Breast epithelium (tissue), 4 donors: ENCODE results near the gene CRTAP. TPM values are rescaled to one million over a fixed set of nuclear protein-coding genes. Genes with fewer than 3 reads are reported as not detected.

Experiments
- DNase-seq, 2 donors: peaks; one replicate each; pipeline ENCODE4 v3.0.0-alpha.2; 2019; ENCODE audit warnings: low spot score in 2 of 2
- H3K27ac ChIP-seq, 2 donors: fragments of 200-600 bp; sonication (generic) in 1 of 2; one replicate each; pipeline ENCODE4 v1.5.1; 2016 to 2019; ENCODE audit warnings: mild to moderate bottlenecking in 1 of 2
- H3K27me3 ChIP-seq, 2 donors: fragments of 200-600 bp; sonication (generic) in 1 of 2; one replicate each; pipeline versions ENCODE4 v1.5.1 to v1.6.0; 2017 to 2019; ENCODE audit warnings: control low read depth in 1 of 2, mild to moderate bottlenecking in 1 of 2
- H3K36me3 ChIP-seq: fragments of 200-600 bp; one replicate; pipeline ENCODE4 v1.5.1; 2019
- H3K4me1 ChIP-seq, 2 donors: fragments of 200-600 bp; sonication (generic); one replicate each; pipeline ENCODE4 v1.5.1; 2016 to 2019; ENCODE audit warnings: control low read depth in 1 of 2
- H3K4me3 ChIP-seq, 3 donors: fragments of 200-600 bp; sonication (generic); 1 replicate in 2 of 3; 2 replicates in 1 of 3; pipeline ENCODE4 v1.5.1; 2016 to 2019; ENCODE audit warnings: mild to moderate bottlenecking in 3 of 3, moderate library complexity in 2 of 3
- H3K9me3 ChIP-seq, 2 donors: fragments of 200-600 bp; sonication (generic) in 1 of 2; one replicate each; pipeline ENCODE4 v1.5.1; 2016 to 2019; ENCODE audit warnings: control low read depth in 1 of 2
- POLR2A ChIP-seq: fragments of 450-650 bp; IDR thresholded peaks from one replicate; pipeline ENCODE4 v1.6.1; 2016; ENCODE audit warnings: antibody characterized with exemption, mild to moderate bottlenecking, moderate library complexity
- POLR2AphosphoS5 ChIP-seq, 3 donors: sonication (generic); formaldehyde crosslinking; IDR thresholded peaks; one replicate each; pipeline ENCODE4 v1.6.1; 2017; ENCODE audit warnings: antibody characterized with exemption in 3 of 3
- intact Hi-C: fragments of 100-400 bp; cut with DNase I; formaldehyde crosslinking; loops from one replicate; pipeline ENCODE4 v1.15.1; 2023; ENCODE audit warnings: low total_unique reads
- total RNA-seq, 3 donors: library from RNA; depleted of rRNA; stranded (reverse); fragments of >200 nt; gene quantifications; one replicate each; pipeline ENCODE4 v1.1.0, GENCODE V29; 2016
- TF ChIP-seq, protein P1 (sequence below), 3 donors: fragments of 450-650 bp; IDR thresholded peaks; one replicate each; pipeline ENCODE4 v1.5.1; 2016 to 2017; ENCODE audit warnings: antibody characterized with exemption in 3 of 3, mild to moderate bottlenecking in 3 of 3, moderate library complexity in 3 of 3

CRTAP gene
- total RNA-seq, 3 donors from 2014 or later: 158 to 535 (median 180) TPM

GRCh38 chr3:33099109-33099645 lies 14.6 kb upstream of the CRTAP start:
- Histone ChIP-seq H3K4me1 (peaks cover 0 to 3% of the 10 kb centered on the region in 2 donors), H3K27me3 (no peaks in the 10 kb centered on the region), H3K9me3 (no peaks in the 10 kb centered on the region), H3K36me3 (no peaks in the 10 kb centered on the region), H3K4me3 (no peak overlapping the region), H3K27ac (no peak overlapping the region)
- intact Hi-C loops: no loop called here
- TF ChIP-seq POLR2A (no peak), POLR2AphosphoS5 (IDR thresholded peaks at IDR 0.05) (no peak)
- TF ChIP-seq, protein P1, sequence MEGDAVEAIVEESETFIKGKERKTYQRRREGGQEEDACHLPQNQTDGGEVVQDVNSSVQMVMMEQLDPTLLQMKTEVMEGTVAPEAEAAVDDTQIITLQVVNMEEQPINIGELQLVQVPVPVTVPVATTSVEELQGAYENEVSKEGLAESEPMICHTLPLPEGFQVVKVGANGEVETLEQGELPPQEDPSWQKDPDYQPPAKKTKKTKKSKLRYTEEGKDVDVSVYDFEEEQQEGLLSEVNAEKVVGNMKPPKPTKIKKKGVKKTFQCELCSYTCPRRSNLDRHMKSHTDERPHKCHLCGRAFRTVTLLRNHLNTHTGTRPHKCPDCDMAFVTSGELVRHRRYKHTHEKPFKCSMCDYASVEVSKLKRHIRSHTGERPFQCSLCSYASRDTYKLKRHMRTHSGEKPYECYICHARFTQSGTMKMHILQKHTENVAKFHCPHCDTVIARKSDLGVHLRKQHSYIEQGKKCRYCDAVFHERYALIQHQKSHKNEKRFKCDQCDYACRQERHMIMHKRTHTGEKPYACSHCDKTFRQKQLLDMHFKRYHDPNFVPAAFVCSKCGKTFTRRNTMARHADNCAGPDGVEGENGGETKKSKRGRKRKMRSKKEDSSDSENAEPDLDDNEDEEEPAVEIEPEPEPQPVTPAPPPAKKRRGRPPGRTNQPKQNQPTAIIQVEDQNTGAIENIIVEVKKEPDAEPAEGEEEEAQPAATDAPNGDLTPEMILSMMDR (IDR thresholded peaks at IDR 0.05): no peak
- no peak for DNase-seq

GRCh38 chr3:33099701-33100100 lies 14.1 kb upstream of the CRTAP start:
- no peak for TF ChIP-seq POLR2A
- TF ChIP-seq POLR2AphosphoS5 (IDR thresholded peaks at IDR 0.05): no peak
- TF ChIP-seq, protein P1 (IDR thresholded peaks at IDR 0.05): no peak
- Histone ChIP-seq H3K4me1 (peaks cover 0 to 3% of the 10 kb centered on the region in 2 donors), H3K9me3 (no peaks in the 10 kb centered on the region), H3K27ac (no peak overlapping the region), H3K4me3 (no peak overlapping the region), H3K36me3 (no peaks in the 10 kb centered on the region), H3K27me3 (no peaks in the 10 kb centered on the region)
- intact Hi-C loops: no loop called here
- no peak for DNase-seq

- intact Hi-C loops: no loop called here
- DNase-seq: no peak
- Histone ChIP-seq H3K36me3 (no peaks in the 10 kb centered on the region), H3K4me1 (peaks cover 0 to 3% of the 10 kb centered on the region in 2 donors), H3K9me3 (no peaks in the 10 kb centered on the region), H3K27me3 (no peaks in the 10 kb centered on the region), H3K27ac (no peak overlapping the region), H3K4me3 (no peak overlapping the region)
- TF ChIP-seq POLR2A (no peak), POLR2AphosphoS5 (IDR thresholded peaks at IDR 0.05) (no peak)
- TF ChIP-seq, protein P1 (IDR thresholded peaks at IDR 0.05): no peak
Observed at GRCh38 chr3:33100229-33100628, 13.6 kb upstream of the CRTAP start.

DNA sequence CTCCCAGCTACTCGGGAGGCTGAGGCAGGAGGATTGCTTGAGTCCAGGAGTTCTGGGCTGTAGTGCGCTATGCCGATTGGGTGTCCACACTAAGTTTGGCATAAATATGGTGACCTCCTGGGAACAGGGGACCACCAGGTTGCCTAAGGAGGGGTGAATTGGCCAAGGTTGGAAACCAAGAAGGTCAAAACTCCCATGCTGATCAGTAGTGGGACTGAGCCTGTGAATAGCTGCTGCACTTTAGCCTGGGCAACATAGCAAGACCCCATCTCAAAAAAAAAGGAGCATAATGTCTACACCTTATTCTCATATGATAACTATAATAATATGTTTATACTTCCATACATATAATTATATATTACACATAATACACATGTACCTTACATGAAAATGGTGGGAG lies 10.8 kb upstream of the CRTAP start:
- no peak overlapping the region for H3K4me3 ChIP-seq
- H3K27ac ChIP-seq: no peak overlapping the region
- no peak for TF ChIP-seq POLR2AphosphoS5 (IDR thresholded peaks at IDR 0.05)
- TF ChIP-seq, protein P1 (IDR thresholded peaks at IDR 0.05): no peak
- no peak for TF ChIP-seq POLR2A
- no peaks in the 10 kb centered on the region for H3K9me3 ChIP-seq
- no peaks in the 10 kb centered on the region for H3K4me1 ChIP-seq
- H3K36me3 ChIP-seq: no peaks in the 10 kb centered on the region
- no peaks in the 10 kb centered on the region for H3K27me3 ChIP-seq
- intact Hi-C loops: no loop called here
- no peak for DNase-seq

- DNase-seq: no peak
- intact Hi-C loops: no loop called here
- no peak overlapping the region for H3K4me3 ChIP-seq
- H3K9me3 ChIP-seq: no peaks in the 10 kb centered on the region
- H3K4me1 ChIP-seq: no peaks in the 10 kb centered on the region
- H3K36me3 ChIP-seq: no peaks in the 10 kb centered on the region
- H3K27me3 ChIP-seq: no peaks in the 10 kb centered on the region
- no peak for TF ChIP-seq POLR2AphosphoS5 (IDR thresholded peaks at IDR 0.05)
- no peak for TF ChIP-seq POLR2A
- TF ChIP-seq, protein P1 (IDR thresholded peaks at IDR 0.05): no peak
- H3K27ac ChIP-seq: no peak overlapping the region
Observed at GRCh38 chr3:33103480-33103879, 10.3 kb upstream of the CRTAP start.
